Liver (tissue), 3 donors: Measurements from ENCODE around the gene POLE2.

Source experiments
- GABPA ChIP-seq, 2 donors: IDR thresholded peaks in 1 of 2; conservative IDR thresholded peaks in 1 of 2; 2 replicates each; pipeline ENCODE4 v1.6.1; 2016; ENCODE audit warnings: antibody characterized with exemption in 2 of 2, mild to moderate bottlenecking in 1 of 2, moderate library complexity in 1 of 2
- HNF4G ChIP-seq: IDR thresholded peaks from 2 replicates; pipeline ENCODE4 v1.6.1; 2016; ENCODE audit warnings: antibody characterized with exemption
- RAD21 ChIP-seq, 2 donors: IDR thresholded peaks; 2 replicates each; pipeline ENCODE4 v1.6.1; 2016; ENCODE audit warnings: antibody characterized with exemption in 2 of 2, mild to moderate bottlenecking in 2 of 2
- TAF1 ChIP-seq: conservative IDR thresholded peaks from 2 replicates; pipeline ENCODE4 v1.6.1; 2016; ENCODE audit warnings: antibody characterized with exemption, mild to moderate bottlenecking
- TF ChIP-seq, protein P1 (sequence below): fragments of 150-350 bp; IDR thresholded peaks from 2 replicates; pipeline ENCODE4 v1.5.1; 2017; ENCODE audit warnings: improper control_type of control experiment, low read depth, low read length; ENCODE audit not compliant: missing input control
- TF ChIP-seq, protein P2 (sequence below): IDR thresholded peaks from 2 replicates; pipeline ENCODE4 v1.6.1; 2016; ENCODE audit warnings: antibody characterized with exemption
- TF ChIP-seq, protein P3 (sequence below): IDR thresholded peaks from 2 replicates; pipeline ENCODE4 v1.6.1; 2016; ENCODE audit warnings: antibody characterized with exemption
- donor health status: healthy.
- donor health status: healthy.

DNA sequence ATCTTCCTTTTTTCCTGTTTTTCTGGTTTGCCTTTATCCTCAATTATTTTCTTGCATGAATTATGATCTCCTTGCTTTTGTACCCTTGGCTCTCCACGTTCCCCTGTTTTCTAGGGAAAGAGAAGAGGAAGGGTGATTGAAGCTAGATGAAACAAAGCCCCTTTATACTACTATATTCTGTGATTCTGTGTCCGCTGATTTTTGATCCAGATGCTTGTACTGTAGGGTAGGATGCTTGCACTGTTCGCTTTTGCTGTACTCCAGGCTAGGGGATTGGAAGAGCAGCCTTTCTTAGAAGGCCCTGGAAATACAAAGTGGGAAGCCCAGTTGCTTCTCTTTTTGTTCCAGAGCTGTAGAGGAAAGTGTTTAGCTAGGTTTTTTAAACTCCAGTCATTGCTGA, 44.9 kb upstream of the POLE2 start:
- TF ChIP-seq, protein P1, sequence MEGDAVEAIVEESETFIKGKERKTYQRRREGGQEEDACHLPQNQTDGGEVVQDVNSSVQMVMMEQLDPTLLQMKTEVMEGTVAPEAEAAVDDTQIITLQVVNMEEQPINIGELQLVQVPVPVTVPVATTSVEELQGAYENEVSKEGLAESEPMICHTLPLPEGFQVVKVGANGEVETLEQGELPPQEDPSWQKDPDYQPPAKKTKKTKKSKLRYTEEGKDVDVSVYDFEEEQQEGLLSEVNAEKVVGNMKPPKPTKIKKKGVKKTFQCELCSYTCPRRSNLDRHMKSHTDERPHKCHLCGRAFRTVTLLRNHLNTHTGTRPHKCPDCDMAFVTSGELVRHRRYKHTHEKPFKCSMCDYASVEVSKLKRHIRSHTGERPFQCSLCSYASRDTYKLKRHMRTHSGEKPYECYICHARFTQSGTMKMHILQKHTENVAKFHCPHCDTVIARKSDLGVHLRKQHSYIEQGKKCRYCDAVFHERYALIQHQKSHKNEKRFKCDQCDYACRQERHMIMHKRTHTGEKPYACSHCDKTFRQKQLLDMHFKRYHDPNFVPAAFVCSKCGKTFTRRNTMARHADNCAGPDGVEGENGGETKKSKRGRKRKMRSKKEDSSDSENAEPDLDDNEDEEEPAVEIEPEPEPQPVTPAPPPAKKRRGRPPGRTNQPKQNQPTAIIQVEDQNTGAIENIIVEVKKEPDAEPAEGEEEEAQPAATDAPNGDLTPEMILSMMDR, result no peak
- TF ChIP-seq RAD21 (IDR thresholded peaks at IDR 0.05), result no peak
- no peak for TF ChIP-seq GABPA (IDR thresholded peaks at IDR 0.05 in 1 of 2, conservative IDR thresholded peaks at IDR 0.05 in 1 of 2)
- TF ChIP-seq, protein P2, sequence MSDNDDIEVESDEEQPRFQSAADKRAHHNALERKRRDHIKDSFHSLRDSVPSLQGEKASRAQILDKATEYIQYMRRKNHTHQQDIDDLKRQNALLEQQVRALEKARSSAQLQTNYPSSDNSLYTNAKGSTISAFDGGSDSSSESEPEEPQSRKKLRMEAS, result no peak
- TF ChIP-seq HNF4G, result no peak
- no peak for TF ChIP-seq TAF1
- TF ChIP-seq, protein P3, sequence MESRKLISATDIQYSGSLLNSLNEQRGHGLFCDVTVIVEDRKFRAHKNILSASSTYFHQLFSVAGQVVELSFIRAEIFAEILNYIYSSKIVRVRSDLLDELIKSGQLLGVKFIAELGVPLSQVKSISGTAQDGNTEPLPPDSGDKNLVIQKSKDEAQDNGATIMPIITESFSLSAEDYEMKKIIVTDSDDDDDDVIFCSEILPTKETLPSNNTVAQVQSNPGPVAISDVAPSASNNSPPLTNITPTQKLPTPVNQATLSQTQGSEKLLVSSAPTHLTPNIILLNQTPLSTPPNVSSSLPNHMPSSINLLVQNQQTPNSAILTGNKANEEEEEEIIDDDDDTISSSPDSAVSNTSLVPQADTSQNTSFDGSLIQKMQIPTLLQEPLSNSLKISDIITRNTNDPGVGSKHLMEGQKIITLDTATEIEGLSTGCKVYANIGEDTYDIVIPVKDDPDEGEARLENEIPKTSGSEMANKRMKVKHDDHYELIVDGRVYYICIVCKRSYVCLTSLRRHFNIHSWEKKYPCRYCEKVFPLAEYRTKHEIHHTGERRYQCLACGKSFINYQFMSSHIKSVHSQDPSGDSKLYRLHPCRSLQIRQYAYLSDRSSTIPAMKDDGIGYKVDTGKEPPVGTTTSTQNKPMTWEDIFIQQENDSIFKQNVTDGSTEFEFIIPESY, result no peak
